OCI-LY7 (cell line): ENCODE measurements around the gene RHBG. TPM values are rescaled to one million over a fixed set of nuclear protein-coding genes. Genes with fewer than 3 reads are reported as not detected.

Source experiments
- BruUV-seq: library from RNA; stranded (reverse); fragments of 400-500 nt; replicated peaks from 2 replicates; lab custom pipeline; 2021; lab: Mats Ljungman, UMichigan
- CTCF ChIA-PET: fragments of 300-600 bp; sonication (Branson Sonifier 250); formaldehyde crosslinking; loops from one replicate; lab custom pipeline; 2022; ENCODE audit warnings: antibody characterized with exemption; ENCODE audit not compliant: unreplicated experiment; lab: Charles Lee
- POLR2A ChIA-PET: fragments of 300-600 bp; sonication (Branson Sonifier 250); formaldehyde crosslinking; loops from one replicate; lab custom pipeline; 2022; ENCODE audit warnings: antibody characterized with exemption; lab: Charles Lee
- DNase-seq: peaks from one replicate; pipeline ENCODE4 v3.0.0-alpha.2; 2015; ENCODE audit warnings: low spot score
- H2AFZ ChIP-seq: fragments of 200-600 bp; sonication (generic), shearing (Covaris generic); 2 replicates; pipeline ENCODE4 v1.6.1; 2014; ENCODE audit warnings: mild to moderate bottlenecking, antibody characterized with exemption, low read length, moderate library complexity
- H3K27ac ChIP-seq: fragments of 200-600 bp; sonication (generic); 2 replicates; pipeline ENCODE4 v1.5.1; 2014; ENCODE audit warnings: mixed run types, low read depth, mild to moderate bottlenecking, moderate library complexity, low read length, inconsistent platforms; ENCODE audit not compliant: poor library complexity, severe bottlenecking
- H3K36me3 ChIP-seq: fragments of 200-600 bp; sonication (generic); 2 replicates; pipeline ENCODE4 v1.6.1; 2014; ENCODE audit warnings: mild to moderate bottlenecking, antibody characterized with exemption, low read length, moderate library complexity, mixed read lengths; ENCODE audit not compliant: insufficient read depth
- H3K4me1 ChIP-seq: fragments of 200-600 bp; sonication (generic); 2 replicates; pipeline ENCODE4 v1.5.1; 2014; ENCODE audit warnings: mild to moderate bottlenecking, low read length; ENCODE audit not compliant: insufficient read depth, poor library complexity, severe bottlenecking
- H3K4me2 ChIP-seq: fragments of 200-600 bp; sonication (generic); 2 replicates; pipeline ENCODE4 v1.6.1; 2014; ENCODE audit warnings: mild to moderate bottlenecking, low read length
- H3K4me3 ChIP-seq: fragments of 200-600 bp; sonication (generic); 2 replicates; pipeline ENCODE4 v1.5.1; 2014; ENCODE audit warnings: mild to moderate bottlenecking, low read depth, low read length; ENCODE audit not compliant: poor library complexity, severe bottlenecking
- H3K79me2 ChIP-seq: fragments of 200-600 bp; sonication (generic); 2 replicates; pipeline ENCODE4 v1.6.1; 2016; ENCODE audit warnings: low read depth, mild to moderate bottlenecking, low read length, moderate library complexity, mixed read lengths; ENCODE audit not compliant: insufficient read depth
- H3K9me2 ChIP-seq: fragments of 200-600 bp; sonication (generic); 2 replicates; pipeline ENCODE4 v1.6.1; 2016; ENCODE audit warnings: mild to moderate bottlenecking, low read length, mixed read lengths; ENCODE audit not compliant: insufficient read depth
- H3K9me3 ChIP-seq: fragments of 200-600 bp; sonication (generic); 2 replicates; pipeline ENCODE4 v1.6.1; 2014; ENCODE audit warnings: mild to moderate bottlenecking, mixed run types, low read length, mixed read lengths
- H4K20me1 ChIP-seq: fragments of 200-600 bp; sonication (generic); 2 replicates; pipeline ENCODE4 v1.6.1; 2014; ENCODE audit warnings: mild to moderate bottlenecking, antibody characterized with exemption, low read length, moderate library complexity, mixed read lengths; ENCODE audit not compliant: insufficient read depth
- CTCF ChIP-seq: fragments of 200-600 bp; sonication (generic); conservative IDR thresholded peaks from 2 replicates; pipeline ENCODE4 v1.5.1; 2014; ENCODE audit warnings: mild to moderate bottlenecking, antibody characterized with exemption, low read length, moderate library complexity, mixed read lengths
- EZH2phosphoT487 ChIP-seq: fragments of 200-600 bp; sonication (generic); IDR thresholded peaks from 2 replicates; pipeline ENCODE4 v1.6.1; 2018; ENCODE audit warnings: low read depth, borderline replicate concordance, mild to moderate bottlenecking, mixed run types, antibody characterized with exemption, low read length, moderate library complexity, mixed read lengths
- intact Hi-C: fragments of 100-400 bp; cut with micrococcal nuclease; formaldehyde crosslinking; loops from one replicate; pipeline ENCODE4 v1.10.0; 2022; ENCODE audit not compliant: unreplicated experiment
- total RNA-seq, 2 experiments: library from RNA; depleted of rRNA in 1 of 2; stranded (reverse); fragments of >200 nt in 1 of 2; shearing (Covaris generic) in 1 of 2; gene quantifications; 2 replicates each; pipeline ENCODE4 v1.2.3, GENCODE V29; 2014 to 2022

The RHBG gene
- total RNA-seq, 2 experiments from 2014 or later, result not detected

GRCh38 chr1:156392452-156392853 lies 23.4 kb downstream of the RHBG start:
- intact Hi-C loops, result no loop called here
- TF ChIP-seq CTCF (no peak), EZH2phosphoT487 (no peak)
- H3K36me3 ChIP-seq, result no peaks in the 10 kb centered on the region
- DNase-seq, result no peak
- no peaks in the 10 kb centered on the region for H4K20me1 ChIP-seq
- no peaks in the 10 kb centered on the region for H3K79me2 ChIP-seq
- no peak overlapping the region for H3K4me3 ChIP-seq
- no peak overlapping the region for H3K27ac ChIP-seq
- no peaks in the 10 kb centered on the region for H3K4me1 ChIP-seq
- no peaks in the 10 kb centered on the region for H3K9me2 ChIP-seq
- ChIA-PET POLR2A (interaction anchor here (1.2 kb wide), 1 partner anchor 13 kb away, joined by 3 read pairs; no protein-coding TSS in a partner anchor), CTCF (no interaction called here)
- BruUV-seq, result no TSS peak
- no peaks in the 10 kb centered on the region for H3K9me3 ChIP-seq
- H3K4me2 ChIP-seq, result no peak overlapping the region
- H2AFZ ChIP-seq, result no peak overlapping the region

GRCh38 chr1:156393095-156393494 lies 24.1 kb downstream of the RHBG start:
- no peaks in the 10 kb centered on the region for H3K36me3 ChIP-seq
- no peak for DNase-seq
- H3K4me1 ChIP-seq, result no peaks in the 10 kb centered on the region
- POLR2A ChIA-PET, result no interaction called here
- H3K27ac ChIP-seq, result no peak overlapping the region
- intact Hi-C loops, result no loop called here
- CTCF ChIA-PET, result no interaction called here
- H3K9me3 ChIP-seq, result no peaks in the 10 kb centered on the region
- TF ChIP-seq EZH2phosphoT487, result no peak
- H3K79me2 ChIP-seq, result no peaks in the 10 kb centered on the region
- no peak overlapping the region for H2AFZ ChIP-seq
- no peaks in the 10 kb centered on the region for H4K20me1 ChIP-seq
- H3K4me3 ChIP-seq, result no peak overlapping the region
- no peak overlapping the region for H3K4me2 ChIP-seq
- H3K9me2 ChIP-seq, result no peaks in the 10 kb centered on the region
- BruUV-seq, result no TSS peak

GRCh38 chr1:156394082-156394481 lies 25.1 kb downstream of the RHBG start:
- no peaks in the 10 kb centered on the region for H3K36me3 ChIP-seq
- no peak overlapping the region for H3K4me2 ChIP-seq
- no peaks in the 10 kb centered on the region for H3K9me2 ChIP-seq
- TF ChIP-seq EZH2phosphoT487, result no peak
- TF ChIP-seq CTCF, result no peak
- no peak for DNase-seq
- H3K79me2 ChIP-seq, result no peaks in the 10 kb centered on the region
- H4K20me1 ChIP-seq, result no peaks in the 10 kb centered on the region
- POLR2A ChIA-PET, result interaction anchor here (0.7 kb wide), 1 partner anchor 53 kb away, joined by 3 read pairs; no protein-coding TSS in a partner anchor
- H3K27ac ChIP-seq, result no peak overlapping the region
- H3K4me1 ChIP-seq, result no peaks in the 10 kb centered on the region
- CTCF ChIA-PET, result interaction anchor here (1.0 kb wide), 1 partner anchor 63 kb away, joined by 3 read pairs; no protein-coding TSS in a partner anchor
- H3K4me3 ChIP-seq, result no peak overlapping the region
- H2AFZ ChIP-seq, result no peak overlapping the region
- intact Hi-C loops, result no loop called here
- BruUV-seq, result no TSS peak
- H3K9me3 ChIP-seq, result no peaks in the 10 kb centered on the region
